Fibroblast of lung (primary cell): ENCODE measurements around the gene BANF2.

Experiments used
- EZH2 ChIP-seq: IDR thresholded peaks from 2 replicates; pipeline ENCODE4 v1.5.1; 2012; ENCODE audit warnings: low read length, control low read depth, mild to moderate bottlenecking; ENCODE audit errors: missing control alignments
- TF ChIP-seq, protein P1 (sequence below), 2 donors: IDR thresholded peaks in 1 of 2; conservative IDR thresholded peaks in 1 of 2; 1 replicate in 1 of 2; 2 replicates in 1 of 2; pipeline ENCODE4 v1.5.1; 2011 to 2012; ENCODE audit warnings: low read length in 2 of 2, control low read depth in 1 of 2, inconsistent platforms in 1 of 2, low read depth in 1 of 2, mild to moderate bottlenecking in 1 of 2

DNA sequence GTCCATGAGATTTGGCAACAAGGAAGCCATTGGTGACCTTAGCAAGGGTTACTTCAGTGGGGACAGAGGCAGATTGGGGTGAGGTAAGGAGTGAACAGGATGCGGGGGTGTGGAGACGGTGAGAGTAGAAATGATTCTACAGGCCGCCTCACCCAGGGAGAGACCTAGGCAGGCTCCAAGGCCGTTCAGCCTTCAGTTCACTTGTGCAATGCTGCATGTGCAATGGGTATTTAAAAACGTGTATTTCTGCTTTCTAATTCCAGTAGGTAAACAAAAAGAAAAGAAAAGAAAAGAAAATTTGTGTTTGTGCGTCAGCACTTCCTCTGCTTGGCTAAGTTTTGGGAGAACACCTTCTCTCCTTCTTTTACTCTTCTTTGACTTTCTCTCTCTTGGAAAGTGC is 56.8 kb downstream of the BANF2 start:
- TF ChIP-seq, protein P1, sequence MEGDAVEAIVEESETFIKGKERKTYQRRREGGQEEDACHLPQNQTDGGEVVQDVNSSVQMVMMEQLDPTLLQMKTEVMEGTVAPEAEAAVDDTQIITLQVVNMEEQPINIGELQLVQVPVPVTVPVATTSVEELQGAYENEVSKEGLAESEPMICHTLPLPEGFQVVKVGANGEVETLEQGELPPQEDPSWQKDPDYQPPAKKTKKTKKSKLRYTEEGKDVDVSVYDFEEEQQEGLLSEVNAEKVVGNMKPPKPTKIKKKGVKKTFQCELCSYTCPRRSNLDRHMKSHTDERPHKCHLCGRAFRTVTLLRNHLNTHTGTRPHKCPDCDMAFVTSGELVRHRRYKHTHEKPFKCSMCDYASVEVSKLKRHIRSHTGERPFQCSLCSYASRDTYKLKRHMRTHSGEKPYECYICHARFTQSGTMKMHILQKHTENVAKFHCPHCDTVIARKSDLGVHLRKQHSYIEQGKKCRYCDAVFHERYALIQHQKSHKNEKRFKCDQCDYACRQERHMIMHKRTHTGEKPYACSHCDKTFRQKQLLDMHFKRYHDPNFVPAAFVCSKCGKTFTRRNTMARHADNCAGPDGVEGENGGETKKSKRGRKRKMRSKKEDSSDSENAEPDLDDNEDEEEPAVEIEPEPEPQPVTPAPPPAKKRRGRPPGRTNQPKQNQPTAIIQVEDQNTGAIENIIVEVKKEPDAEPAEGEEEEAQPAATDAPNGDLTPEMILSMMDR (conservative IDR thresholded peaks at IDR 0.05 in 1 of 2, IDR thresholded peaks at IDR 0.05 in 1 of 2; ENCODE audit: low read depth in 1 of 2, low read length in 2 of 2), result no peak
- no peak for TF ChIP-seq EZH2
